Stimulated activated CD8-positive, alpha-beta memory T cell treated with anti-CD3 and anti-CD28 coated beads, Interleukin-7, amount 100 ng/mL, for 4 hours (primary cell): Measurements from ENCODE around the gene FCER2.

Source experiments
- DNase-seq, 2 donors: peaks; one replicate each; pipeline ENCODE4 v3.0.0-alpha.2; 2020; ENCODE audit warnings: low read depth in 2 of 2

FCER2 gene

GRCh38 chr19:7677669-7678311 is 24.1 kb downstream of the FCER2 start:
- DNase-seq: no peak

- no peak for DNase-seq
These were observed 25.1 kb downstream of the FCER2 start, which contains the start of gene MCEMP1 for GRCh38 chr19:7676854-7677253. TSS of gene MCEMP1 (plus strand) at chr19:7677090. CDS start at chr19:7677121, 31 bp downstream.

GRCh38 chr19:7676376-7676775 is 25.6 kb downstream of the FCER2 start:
- no peak for DNase-seq

GRCh38 chr19:7674010-7675005 is 27.6 kb downstream of the FCER2 start:
- no peak for DNase-seq

- DNase-seq: no peak
These were observed 29.4 kb downstream of the FCER2 start for GRCh38 chr19:7672522-7672921.

- no peak for DNase-seq
These were observed 31.1 kb downstream of the FCER2 start for GRCh38 chr19:7670790-7671189.

- DNase-seq: no peak
These were observed 31.7 kb downstream of the FCER2 start for GRCh38 chr19:7670150-7670783.

GRCh38 chr19:7669641-7670040 is 32.3 kb downstream of the FCER2 start:
- no peak for DNase-seq

- no peak for DNase-seq
These were observed 33.1 kb downstream of the FCER2 start, which contains the start of gene RETN for GRCh38 chr19:7668842-7669241. TSS of gene RETN (plus strand) at chr19:7669049. CDS start at chr19:7669327, 278 bp downstream.

- no peak for DNase-seq
These were observed 36.9 kb downstream of the FCER2 start for GRCh38 chr19:7665076-7665475.

- DNase-seq: no peak
These were observed 38.2 kb downstream of the FCER2 start for GRCh38 chr19:7663706-7664105.

- DNase-seq: no peak
These were observed 39.3 kb downstream of the FCER2 start for GRCh38 chr19:7662657-7663056.

- DNase-seq: no peak
These were observed 40.0 kb downstream of the FCER2 start for GRCh38 chr19:7661744-7662538.

GRCh38 chr19:7658219-7658686 is 43.7 kb downstream of the FCER2 start:
- DNase-seq: no peak

- no peak for DNase-seq
These were observed 44.7 kb downstream of the FCER2 start for GRCh38 chr19:7657131-7657751.

GRCh38 chr19:7655581-7655980 is 46.4 kb downstream of the FCER2 start:
- no peak for DNase-seq

GRCh38 chr19:7654401-7654800 is 47.5 kb downstream of the FCER2 start:
- no peak for DNase-seq

GRCh38 chr19:7652061-7652641 is 49.8 kb downstream of the FCER2 start:
- DNase-seq: peak; percentile 72 to 75

GRCh38 chr19:7650148-7650547 is 51.8 kb downstream of the FCER2 start:
- no peak for DNase-seq

- DNase-seq: no peak
These were observed 53.5 kb downstream of the FCER2 start for GRCh38 chr19:7648265-7649014.
